T-helper 1 cell treated with Interleukin-12 subunit alpha and Interleukin-12 subunit beta and Interleukin-4 antibody, amounts not matched to agents 30 ng/mL and 1 ng/mL, for 36 hours (primary cell): ENCODE results near the gene CDC6. TPM values are rescaled to one million over a fixed set of nuclear protein-coding genes. Genes with fewer than 3 reads are reported as not detected.
"Not testable (repeated sequence)": the region's sequence is repeated elsewhere in the genome, so short reads cannot be mapped to it uniquely, and the experiment has no call there.

Experiments
- intact Hi-C: fragments of 100-400 bp; cut with micrococcal nuclease; formaldehyde crosslinking; loops from one replicate; pipeline ENCODE4 v1.15.1; 2024
- total RNA-seq: library from RNA; stranded (reverse); gene quantifications from 2 replicates; pipeline ENCODE4 v1.2.3, GENCODE V29; 2022

Gene CDC6
- total RNA-seq, 1 donor from 2014 or later = 72.0 TPM

DNA sequence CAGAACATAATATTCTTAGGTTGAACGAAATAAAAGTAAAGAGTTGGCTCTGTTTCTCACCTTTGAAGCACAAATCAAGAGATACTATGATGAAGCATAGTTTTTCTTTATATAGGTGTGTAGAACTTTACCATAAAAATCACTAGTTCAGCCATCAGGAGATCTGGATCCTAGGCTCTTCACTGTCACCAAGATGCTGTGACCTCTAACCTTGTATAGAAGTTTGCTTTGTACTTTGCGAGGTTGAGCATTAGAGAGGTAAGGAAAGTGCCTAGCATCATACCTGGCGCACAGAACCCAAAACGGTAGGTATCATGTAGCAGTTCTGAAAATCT is 553 bp upstream of the CDC6 start:
- intact Hi-C loops = loop anchor here (1.0 to 5.0 kb wide), 9 partner anchors 31 to 836 kb away; partner anchors contain the start of genes CASC3, LRRC3C, MED1 and MED24

DNA sequence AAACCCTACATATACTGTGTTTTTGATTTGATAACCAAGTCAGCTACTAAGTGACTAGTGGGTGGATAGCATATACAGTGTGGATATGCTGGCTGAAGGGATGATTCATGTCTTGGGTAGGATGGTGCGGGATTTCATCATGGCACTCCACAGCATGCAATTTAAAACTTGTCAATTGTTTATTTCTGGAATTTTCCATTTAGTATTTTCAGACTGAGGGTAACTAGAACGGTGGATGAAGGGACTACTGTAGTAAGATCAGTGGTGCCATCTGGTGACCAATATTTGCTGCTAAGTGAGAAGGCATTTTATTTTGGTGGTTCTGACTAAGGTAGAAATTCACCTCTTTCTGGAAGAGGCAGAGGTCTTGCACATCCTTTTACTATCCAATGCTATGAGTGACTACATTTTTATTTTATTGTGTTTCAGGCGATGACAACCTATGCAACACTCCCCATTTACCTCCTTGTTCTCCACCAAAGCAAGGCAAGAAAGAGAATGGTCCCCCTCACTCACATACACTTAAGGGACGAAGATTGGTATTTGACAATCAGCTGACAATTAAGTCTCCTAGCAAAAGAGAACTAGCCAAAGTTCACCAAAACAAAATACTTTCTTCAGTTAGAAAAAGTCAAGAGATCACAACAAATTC is 3.1 kb downstream of the CDC6 start:
- intact Hi-C loops = loop anchor here (1.0 kb wide), 2 partner anchors 88 to 277 kb away; no protein-coding TSS in a partner anchor

DNA sequence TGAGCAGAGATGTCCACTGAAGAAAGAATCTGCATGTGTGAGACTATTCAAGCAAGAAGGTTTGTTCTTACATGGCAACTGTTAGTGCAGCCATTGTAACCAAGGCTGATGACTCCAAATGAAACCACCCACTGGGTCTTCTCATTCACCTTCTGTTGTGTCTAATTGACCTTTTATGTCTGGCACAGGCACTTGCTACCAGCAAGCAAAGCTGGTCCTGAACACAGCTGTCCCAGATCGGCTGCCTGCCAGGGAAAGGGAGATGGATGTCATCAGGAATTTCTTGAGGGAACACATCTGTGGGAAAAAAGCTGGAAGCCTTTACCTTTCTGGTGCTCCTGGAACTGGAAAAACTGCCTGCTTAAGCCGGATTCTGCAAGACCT is 3.6 kb downstream of the CDC6 start:
- intact Hi-C loops = no loop called here

DNA sequence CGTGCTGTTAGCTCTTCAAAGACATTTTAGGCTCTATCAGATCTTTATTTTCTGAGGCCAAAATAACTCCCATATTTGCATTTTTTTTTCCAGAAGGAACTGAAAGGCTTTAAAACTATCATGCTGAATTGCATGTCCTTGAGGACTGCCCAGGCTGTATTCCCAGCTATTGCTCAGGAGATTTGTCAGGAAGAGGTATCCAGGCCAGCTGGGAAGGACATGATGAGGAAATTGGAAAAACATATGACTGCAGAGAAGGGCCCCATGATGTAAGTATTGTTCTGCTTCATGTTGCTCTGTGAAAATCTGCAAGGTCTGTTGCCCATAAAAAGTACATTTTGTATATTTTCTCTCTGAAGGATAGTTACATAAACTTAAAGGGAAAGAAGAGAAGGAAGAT is 5.7 kb downstream of the CDC6 start:
- intact Hi-C loops = no loop called here

DNA sequence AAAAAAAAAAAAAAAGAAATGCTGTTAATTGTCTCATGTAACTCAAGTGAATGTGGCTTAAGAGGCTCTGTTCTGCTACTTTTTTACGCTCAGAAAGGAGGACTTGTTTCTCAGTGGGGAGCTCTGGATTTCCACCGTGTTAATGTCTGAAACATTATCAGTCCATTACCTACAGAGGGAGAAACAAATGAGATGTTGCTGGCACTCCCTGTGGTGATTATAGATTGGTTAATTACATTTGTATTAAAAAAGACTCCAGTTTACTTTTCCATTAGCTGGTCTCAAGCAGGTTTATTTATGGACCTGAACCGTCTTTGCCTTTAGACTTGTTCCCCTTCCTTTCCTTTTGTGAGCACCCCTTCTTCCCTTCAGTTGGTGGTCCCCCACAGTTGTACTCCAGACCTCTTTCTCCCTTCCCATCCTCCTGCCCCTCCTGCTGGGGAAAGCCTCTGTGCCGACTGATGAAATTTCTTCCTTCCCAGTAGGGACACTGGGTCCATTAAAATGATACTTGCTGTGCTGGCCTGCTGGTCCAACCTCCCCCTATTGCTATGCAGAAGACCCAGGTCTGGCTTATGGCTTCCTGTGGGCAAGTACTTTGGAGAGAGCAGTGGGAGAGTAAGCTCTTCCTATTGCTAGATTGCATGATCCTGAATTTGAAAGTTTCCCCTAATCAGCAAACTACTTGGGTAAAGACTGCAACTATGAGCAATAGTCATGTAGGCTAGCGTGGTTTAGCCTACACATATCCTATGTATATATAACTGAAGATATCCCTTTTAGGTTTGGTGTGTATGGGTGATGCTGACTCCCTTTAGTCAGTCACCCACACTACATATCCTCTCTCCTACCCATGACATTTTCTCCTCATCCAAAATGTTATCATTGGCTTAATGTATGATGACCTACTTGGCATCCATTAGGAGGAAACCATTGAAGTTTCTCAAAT is 8.1 kb downstream of the CDC6 start:
- intact Hi-C loops = no loop called here

DNA sequence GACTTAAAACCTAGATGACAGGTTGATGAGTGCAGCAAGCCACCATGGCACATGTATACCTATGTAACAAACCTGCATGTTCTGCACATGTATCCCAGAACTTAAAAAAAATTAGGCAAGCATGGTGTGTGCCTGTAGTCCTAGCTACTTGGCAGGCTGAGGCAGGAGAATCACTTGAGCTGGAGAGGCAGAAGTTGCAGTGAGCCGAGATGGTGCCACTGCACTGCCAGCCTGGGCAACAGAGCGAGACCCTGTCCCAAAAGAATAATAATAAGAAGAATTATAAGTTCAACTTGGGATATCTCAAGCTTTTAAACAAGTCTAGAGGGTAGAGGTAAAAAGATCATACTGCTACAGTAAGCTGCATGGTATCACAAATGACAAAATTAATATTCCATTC is 9.8 kb downstream of the CDC6 start:
- intact Hi-C loops = no loop called here

DNA sequence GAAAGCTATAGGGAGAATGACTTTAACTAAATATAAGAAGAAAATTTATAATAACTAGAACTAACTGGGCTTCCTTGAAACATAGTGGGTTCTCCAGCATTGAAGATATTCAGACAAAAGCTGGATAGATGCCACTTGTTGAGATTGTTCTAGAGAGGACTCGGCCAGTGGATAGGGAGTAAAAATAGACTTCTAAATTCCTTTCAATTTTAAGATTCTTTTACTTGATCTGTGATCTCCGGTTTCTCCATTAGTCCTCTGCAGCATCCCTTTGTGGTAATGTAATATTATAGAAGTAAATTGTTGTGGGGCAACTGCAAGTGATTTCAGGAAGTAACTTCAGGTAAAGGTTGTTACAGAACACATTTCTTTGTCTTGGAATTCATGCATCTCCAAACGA is 11.0 kb downstream of the CDC6 start:
- intact Hi-C loops = no loop called here

DNA sequence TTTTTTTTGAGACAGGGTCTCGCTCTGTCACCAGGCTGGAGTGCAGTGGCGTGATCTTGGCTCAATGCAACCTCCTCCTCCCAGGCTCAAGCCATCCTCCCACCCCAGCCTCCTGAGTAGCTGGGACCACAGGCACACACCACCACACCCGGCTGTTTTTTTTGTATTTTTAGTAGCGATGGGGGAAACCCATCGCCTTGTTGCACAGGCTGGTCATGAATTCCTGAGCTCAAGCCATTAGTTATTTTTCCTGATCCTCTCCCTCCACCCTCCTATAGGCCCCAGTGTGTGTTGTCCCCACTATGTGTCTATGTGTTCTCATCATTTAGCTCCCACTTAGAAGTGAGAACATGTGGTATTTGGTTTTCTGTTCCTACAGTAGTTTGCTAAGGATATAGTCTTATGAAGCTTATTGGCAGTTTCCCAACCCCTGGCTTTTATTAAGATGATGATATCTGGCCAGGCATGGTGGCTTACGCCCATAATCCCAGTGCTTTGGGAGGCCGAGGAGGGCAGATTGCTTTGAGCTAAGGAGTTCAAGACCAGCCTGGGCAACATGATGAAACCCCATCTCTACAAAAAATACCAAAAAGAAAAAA is 11.6 kb downstream of the CDC6 start:
- intact Hi-C loops = not testable (repeated sequence)

DNA sequence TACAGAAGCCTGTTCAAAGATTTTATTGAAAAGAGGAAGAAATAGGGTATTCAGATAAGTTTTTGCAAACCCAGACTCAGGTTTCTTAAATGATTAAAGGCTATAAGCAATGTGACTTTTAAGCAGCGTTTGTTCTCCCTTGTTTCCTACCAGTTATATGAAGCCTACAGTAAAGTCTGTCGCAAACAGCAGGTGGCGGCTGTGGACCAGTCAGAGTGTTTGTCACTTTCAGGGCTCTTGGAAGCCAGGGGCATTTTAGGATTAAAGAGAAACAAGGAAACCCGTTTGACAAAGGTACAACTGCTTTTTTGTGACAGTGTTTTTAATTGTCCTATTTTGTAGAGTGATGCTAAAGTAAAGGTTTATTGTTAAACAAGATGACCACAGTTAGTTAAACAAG is 13.6 kb downstream of the CDC6 start:
- intact Hi-C loops = loop anchor here (5.0 kb wide), 1 partner anchor 231 kb away; no protein-coding TSS in a partner anchor

DNA sequence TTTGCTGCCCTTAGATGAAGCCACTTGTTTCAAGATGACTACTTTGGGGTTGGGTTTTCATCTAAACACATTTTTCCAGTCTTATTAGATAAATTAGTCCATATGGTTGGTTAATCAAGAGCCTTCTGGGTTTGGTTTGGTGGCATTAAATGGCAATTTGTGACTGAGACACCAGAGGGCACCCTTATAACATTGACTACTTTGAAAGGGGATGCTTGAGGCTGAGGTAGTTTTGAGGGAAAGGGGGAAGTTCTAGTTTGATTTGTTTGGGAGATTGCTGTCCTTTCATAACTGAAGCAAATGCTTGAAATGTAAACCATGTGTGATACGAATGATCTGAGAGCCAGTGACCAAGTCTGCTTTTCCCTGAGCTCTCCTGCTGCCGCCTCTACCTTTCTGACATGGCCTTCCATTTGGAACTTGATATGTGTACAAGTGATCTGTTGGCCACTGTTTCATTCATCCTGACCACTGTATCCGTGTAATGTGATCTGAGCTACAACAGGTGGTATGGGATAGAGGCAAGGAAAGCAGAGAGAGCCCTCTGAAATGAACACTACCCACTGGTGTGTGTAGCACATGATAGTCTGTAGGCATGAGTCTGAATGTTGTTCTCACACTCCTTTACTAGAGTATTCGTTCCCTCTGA is 15.5 kb downstream of the CDC6 start:
- intact Hi-C loops = loop anchor here (1.0 to 5.0 kb wide), 4 partner anchors 15 to 229 kb away; no protein-coding TSS in a partner anchor

DNA sequence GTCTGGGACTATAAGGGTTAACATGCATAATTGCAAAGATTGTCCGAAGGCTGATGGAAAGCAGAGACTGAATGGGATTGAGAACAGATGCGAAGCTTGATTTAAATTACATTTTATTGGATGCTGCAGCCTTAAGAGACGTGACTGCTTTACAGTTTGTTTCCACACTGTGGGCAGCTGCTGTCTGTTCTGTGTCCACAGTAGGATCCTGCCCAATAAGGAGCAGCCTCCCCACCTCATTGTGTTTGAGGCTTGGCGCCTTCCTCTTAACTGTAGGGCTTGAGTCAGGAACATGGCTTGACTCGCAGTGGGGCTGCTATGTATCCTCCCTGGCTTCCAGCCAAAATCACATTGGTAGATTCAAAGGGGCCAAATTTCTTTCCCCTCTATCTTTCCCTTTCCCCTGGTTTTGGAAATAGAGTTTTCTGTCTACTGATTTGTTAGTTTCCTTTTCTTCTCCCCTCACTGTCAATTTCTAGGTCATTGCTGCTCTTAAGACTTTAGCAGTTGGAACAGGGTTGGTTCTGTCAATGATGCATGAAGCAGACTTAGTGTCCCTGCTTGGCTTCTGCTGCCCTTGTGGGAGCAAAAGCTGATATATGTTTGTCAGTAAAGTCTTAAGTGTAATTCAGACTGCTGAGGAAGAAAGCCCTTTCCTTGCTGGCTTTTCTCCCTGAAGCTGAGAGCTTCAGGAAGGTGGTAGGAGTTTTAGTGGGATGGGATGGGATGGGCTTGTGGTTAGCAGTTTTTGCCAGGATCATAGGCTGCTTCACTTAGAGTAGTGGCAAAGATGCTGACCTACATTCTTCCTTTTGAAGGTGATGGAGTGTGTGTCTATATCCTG is 16.3 kb downstream of the CDC6 start:
- intact Hi-C loops = loop anchor here (1.0 to 5.0 kb wide), 4 partner anchors 14 to 228 kb away; no protein-coding TSS in a partner anchor

DNA sequence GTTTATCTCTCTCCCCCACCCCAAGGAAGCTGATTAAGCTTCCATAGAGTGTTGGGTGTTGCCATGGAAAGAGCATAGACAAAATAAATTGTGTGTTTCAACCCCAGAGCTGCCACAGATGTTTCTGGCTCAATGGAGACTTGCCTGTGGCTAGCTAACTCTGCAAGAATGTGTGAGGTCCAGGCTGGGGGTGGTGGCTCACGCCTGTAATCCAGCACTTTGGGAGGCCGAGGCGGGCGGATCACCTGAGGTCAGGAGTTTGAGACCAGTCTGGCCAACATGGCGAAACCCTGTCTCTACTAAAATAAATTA is 16.8 kb downstream of the CDC6 start:
- intact Hi-C loops = loop anchor here (5.0 kb wide), 1 partner anchor 228 kb away; no protein-coding TSS in a partner anchor

DNA sequence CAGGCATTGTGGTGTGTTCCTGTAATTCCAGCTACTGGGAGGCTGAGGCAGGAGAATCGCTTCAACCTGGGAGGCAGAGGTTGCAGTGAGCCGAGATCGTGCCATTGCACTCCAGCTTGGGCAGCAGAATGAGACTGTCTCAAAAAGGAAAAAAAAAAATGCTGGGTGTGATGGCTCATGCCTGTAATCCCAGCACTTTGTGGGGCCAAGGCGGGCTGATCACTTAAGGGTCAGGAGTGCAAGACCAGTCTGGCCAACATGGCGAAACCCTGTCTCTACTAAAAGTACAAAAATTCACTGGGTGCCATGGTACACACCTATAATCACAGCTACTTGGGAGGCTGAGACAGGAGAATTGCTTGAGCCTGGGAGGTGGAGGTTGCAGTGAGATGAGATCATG is 17.2 kb downstream of the CDC6 start:
- intact Hi-C loops = loop anchor here (5.0 kb wide), 1 partner anchor 227 kb away; no protein-coding TSS in a partner anchor

DNA sequence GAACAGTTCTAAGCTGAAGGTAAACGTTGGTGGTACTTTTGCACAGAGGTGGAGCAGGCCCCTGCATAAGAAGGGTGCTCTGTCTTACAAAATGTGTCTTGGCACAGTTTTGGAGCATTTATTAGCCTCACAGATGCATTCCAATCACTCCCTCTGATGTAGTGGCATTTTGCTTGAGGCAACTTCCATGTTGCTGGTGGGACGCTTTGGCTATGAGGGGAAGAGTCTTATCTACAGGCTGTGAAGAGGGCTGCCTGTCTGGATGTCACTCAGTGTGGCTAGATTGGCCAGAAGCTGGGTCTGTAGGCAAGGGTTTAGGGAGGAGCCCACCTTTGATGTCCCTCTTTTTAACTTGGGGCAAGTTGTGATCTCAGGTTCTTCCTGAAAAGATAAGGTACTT is 18.7 kb downstream of the CDC6 start:
- intact Hi-C loops = no loop called here

DNA sequence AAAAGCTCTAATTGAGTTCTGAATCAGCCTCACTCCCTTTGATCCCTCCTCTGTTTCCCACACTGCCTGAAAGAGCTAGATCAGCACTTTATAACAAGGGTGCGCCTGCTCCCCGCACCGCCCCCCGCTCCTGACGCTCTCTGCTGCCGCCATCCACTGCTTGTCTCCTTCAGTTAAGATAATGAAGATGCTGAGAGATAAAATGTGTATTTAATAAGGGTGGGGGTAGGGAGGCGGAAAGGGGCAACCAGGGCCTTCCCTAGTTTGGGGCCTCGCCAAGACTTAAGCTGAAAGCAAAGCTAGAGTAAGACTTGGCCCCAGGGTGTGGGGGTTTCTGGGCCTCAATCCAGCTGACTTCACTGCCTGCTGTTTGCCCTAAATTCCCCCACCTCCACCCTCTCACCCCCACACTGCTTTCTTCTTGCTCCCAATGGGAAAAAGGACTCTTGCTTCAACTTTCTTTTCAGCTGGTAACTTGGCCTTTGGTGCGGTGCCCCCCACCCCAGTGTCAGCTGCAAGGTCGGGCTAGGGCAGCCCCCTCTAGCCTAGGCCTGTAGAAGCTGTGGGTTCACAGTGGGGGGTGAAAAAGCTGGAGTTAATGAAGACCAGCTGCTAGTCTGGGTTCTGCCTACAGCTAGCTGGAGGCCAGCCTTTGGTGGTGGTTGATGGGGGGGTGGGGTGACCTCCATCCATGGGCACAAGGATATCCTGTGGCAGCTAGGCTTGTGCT is 19.5 kb downstream of the CDC6 start:
- intact Hi-C loops = no loop called here

DNA sequence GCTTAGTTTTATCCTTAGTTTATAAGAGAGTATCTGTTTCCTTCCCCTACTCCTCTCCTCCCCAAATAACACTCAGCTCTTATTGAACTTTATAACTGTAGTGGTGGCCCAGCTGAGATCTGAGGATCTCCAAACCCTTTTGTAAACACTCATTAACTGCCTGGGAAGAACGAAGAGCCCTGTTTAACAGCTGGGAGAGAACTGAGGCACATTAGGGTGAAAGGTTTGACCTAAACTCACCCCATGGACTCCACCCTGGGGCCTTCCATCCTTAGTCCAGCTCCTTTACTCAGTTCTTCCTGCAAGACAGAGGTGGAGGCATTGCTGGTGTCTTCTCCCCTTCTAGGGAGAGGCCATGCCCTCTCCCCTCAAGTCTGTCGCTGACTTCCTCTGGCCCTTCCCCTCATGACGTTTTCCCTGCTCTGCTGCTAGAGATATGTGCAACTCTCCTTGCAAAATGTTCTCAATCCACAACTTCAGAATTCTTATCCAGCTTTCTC is 20.1 kb downstream of the CDC6 start:
- intact Hi-C loops = loop anchor here (1.0 kb wide), 1 partner anchor 11 kb away; no protein-coding TSS in a partner anchor

DNA sequence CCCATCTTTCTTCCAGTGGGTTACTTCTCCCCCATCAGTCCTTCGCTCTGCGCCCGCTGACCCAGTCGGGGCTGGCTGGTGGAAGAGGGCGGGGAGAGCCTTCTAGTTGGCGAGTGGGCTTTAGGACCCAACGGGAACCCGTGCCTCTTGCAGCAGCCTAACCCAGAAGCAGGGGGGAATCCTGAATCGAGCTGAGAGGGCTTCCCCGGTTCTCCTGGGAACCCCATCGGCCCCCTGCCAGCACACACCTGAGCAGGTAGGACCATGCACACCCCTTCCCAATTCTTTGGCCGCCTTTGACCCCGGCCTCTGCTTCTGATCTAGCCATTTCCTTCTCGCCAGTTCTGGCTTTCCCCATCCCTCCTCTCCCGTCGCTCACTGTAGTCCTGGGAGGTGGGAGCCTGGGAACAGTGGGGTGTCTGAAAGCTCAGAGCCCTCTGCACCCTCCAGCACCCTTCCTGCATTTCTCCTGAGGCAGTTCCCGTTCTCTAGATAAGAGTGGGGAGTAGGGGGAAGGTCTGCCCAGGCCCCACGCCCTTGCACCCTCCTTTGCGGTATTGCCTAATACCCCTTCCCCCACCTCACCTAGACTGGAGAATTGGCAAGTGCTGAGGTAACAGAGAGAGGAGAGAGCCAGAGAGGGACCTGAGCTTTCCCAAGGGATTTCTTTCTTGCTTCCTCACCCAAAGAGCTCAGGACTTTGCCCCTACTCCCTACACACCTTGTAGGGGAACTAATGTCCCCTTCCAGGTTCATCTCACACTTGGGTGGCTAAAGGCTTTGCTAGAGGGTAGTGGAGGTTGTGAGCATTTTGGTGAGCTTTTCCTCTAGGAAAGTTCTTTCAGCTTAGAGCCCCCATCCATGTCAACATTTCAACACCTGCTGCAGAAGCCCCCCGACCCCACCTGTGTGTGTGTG is 21.6 kb downstream of the CDC6 start, which contains the start of gene RARA:
RARA (plus strand) TSS at position 150 of the 918 bp plus-strand sequence. CDS start 22,039 bp downstream, outside the sequence.
- intact Hi-C loops = no loop called here

DNA sequence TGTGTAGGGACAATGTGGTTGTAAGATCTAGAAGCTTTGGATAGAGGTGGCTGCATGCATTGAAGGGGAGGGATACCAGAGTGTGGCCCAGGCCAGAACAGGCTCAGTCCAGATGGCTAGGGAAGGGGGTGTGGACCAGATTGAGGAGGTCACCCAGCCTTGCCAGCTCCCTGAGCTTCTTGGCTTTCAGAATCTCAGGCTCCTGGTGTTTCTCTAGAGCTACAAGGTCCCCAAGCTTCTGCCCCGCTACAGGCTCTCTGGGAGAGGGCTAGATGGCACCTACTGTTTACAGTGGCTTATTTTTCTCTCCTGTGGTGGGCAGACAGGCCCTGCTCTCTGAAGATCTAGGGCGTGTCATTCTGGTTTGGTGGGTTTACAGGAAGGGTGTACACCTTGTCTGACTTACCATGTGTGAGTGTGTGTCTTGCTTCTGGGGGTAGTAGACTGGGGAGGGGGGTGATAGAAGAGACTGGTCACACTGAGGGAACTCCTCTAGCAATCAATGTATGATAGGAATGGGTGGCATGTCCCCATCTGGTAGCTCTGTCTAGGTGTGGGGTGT is 22.4 kb downstream of the CDC6 start:
- intact Hi-C loops = no loop called here
